Esophagus squamous epithelium (tissue), 4 donors: ENCODE measurements around the gene DENND1B.

Source experiments
- CTCF ChIP-seq, 6 experiments: fragments of 450-650 bp in 4 of 6; fragments of 200-600 bp in 2 of 6; sonication (generic) in 2 of 6; IDR thresholded peaks; one replicate each; pipeline ENCODE4 v1.5.1; 2016 to 2019; ENCODE audit warnings: antibody characterized with exemption in 6 of 6, mild to moderate bottlenecking in 4 of 6, moderate library complexity in 4 of 6
- POLR2A ChIP-seq, 4 donors: fragments of 450-650 bp; IDR thresholded peaks; one replicate each; pipeline ENCODE4 v1.6.1; 2017; ENCODE audit warnings: antibody characterized with exemption in 4 of 4, mild to moderate bottlenecking in 4 of 4, moderate library complexity in 3 of 4

- TF ChIP-seq CTCF (IDR thresholded peaks at IDR 0.05) (no peak), POLR2A (IDR thresholded peaks at IDR 0.05) (no peak)
Observed at GRCh38 chr1:197472141-197472540, 303.1 kb downstream of the DENND1B start.
